Measurements from ENCODE around the gene SMG5. TPM values are rescaled to one million over a fixed set of nuclear protein-coding genes. Genes with fewer than 3 reads are reported as not detected.

Gene SMG5
- polyA plus RNA-seq, 1 experiment: 20.8 TPM

- Histone ChIP-seq H3K27me3 (ENCODE audit: control insufficient read depth, insufficient read depth, low read length) (no peaks in the 10 kb centered on the region), H3K9me3 (ENCODE audit: control insufficient read depth, insufficient read depth, low read length) (no peaks in the 10 kb centered on the region), H3K27ac (ENCODE audit: low read depth, low read length) (no peak overlapping the region), H3K4me3 (ENCODE audit: low read depth, low read length) (no peak overlapping the region)
- POLR2A ChIA-PET: no interaction called here
- TF ChIP-seq, protein P1, sequence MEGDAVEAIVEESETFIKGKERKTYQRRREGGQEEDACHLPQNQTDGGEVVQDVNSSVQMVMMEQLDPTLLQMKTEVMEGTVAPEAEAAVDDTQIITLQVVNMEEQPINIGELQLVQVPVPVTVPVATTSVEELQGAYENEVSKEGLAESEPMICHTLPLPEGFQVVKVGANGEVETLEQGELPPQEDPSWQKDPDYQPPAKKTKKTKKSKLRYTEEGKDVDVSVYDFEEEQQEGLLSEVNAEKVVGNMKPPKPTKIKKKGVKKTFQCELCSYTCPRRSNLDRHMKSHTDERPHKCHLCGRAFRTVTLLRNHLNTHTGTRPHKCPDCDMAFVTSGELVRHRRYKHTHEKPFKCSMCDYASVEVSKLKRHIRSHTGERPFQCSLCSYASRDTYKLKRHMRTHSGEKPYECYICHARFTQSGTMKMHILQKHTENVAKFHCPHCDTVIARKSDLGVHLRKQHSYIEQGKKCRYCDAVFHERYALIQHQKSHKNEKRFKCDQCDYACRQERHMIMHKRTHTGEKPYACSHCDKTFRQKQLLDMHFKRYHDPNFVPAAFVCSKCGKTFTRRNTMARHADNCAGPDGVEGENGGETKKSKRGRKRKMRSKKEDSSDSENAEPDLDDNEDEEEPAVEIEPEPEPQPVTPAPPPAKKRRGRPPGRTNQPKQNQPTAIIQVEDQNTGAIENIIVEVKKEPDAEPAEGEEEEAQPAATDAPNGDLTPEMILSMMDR (IDR thresholded peaks at IDR 0.05; ENCODE audit: low read depth, low read length): no peak
- CTCF ChIA-PET: interaction anchor here (1.8 kb wide), 1 partner anchor 13 kb away, joined by 11 read pairs; no protein-coding TSS in a partner anchor
- DNase-seq (ENCODE audit: low read depth, low spot score): no peak
These were observed 44.4 kb downstream of the SMG5 start for GRCh38 chr1:156238248-156238647.

- H3K27me3 ChIP-seq (ENCODE audit: control insufficient read depth, insufficient read depth, low read length): no peaks in the 10 kb centered on the region
- TF ChIP-seq, protein P1 (IDR thresholded peaks at IDR 0.05; ENCODE audit: low read depth, low read length): no peak
- CTCF ChIA-PET: interaction anchor here (1.8 kb wide), 1 partner anchor 11 kb away, joined by 11 read pairs; no protein-coding TSS in a partner anchor
- DNase-seq (ENCODE audit: low read depth, low spot score): no peak
- no peaks in the 10 kb centered on the region for H3K9me3 ChIP-seq (ENCODE audit: control insufficient read depth, insufficient read depth, low read length)
- POLR2A ChIA-PET: no interaction called here
- H3K27ac ChIP-seq (ENCODE audit: low read depth, low read length): no peak overlapping the region
- H3K4me3 ChIP-seq (ENCODE audit: low read depth, low read length): no peak overlapping the region
These were observed 46.5 kb downstream of the SMG5 start for GRCh38 chr1:156236164-156236563.

DNA sequence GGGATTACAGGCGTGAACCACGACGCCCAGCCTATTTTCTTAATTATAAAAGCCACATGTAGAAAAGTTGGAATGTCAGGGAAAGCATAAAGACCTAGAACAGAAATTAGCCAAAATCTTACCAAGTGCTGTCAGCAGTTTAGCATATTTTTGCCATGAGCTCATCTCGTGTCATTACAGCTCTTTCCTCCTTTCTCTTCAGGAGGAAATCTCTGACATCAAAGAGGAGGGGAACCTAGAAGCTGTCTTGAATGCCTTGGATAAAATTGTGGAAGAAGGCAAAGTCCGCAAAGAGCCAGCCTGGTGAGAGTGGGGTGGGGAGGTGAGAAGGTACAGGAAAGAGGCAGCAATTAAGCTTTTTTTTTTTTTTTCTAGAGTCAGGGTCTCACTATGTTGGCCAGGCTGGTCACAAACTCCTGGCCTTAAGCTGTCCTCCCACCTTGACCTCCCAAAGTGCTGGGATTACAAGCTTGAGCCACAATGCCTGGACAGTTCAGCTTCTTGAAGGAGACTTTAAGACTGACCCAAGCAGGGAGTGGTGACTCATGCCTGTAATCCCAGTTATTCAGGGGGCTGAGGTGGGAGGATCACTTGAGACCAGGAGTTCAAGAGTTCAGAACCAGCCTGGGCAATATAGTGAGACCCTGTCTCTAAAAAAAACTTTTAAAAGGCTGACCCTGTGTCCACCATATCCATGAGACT lies 49.0 kb downstream of the SMG5 start:
- H3K27me3 ChIP-seq (ENCODE audit: control insufficient read depth, insufficient read depth, low read length): no peaks in the 10 kb centered on the region
- DNase-seq (ENCODE audit: low read depth, low spot score): peak; percentile 61
- ChIA-PET POLR2A (interaction anchor here (0.6 to 1.2 kb wide), 10 partner anchors 10 to 104 kb away, joined by 3 to 7 read pairs (median 4); partner anchors contain the start of gene PMF1), CTCF (interaction anchor here (0.6 to 2.5 kb wide), 8 partner anchors 9 to 144 kb away, joined by 4 to 20 read pairs (median 6); no protein-coding TSS in a partner anchor)
- TF ChIP-seq, protein P1 (IDR thresholded peaks at IDR 0.05; ENCODE audit: low read depth, low read length): no peak
- peak overlapping the region; percentile 94 for H3K27ac ChIP-seq (ENCODE audit: low read depth, low read length)
- no peaks in the 10 kb centered on the region for H3K9me3 ChIP-seq (ENCODE audit: control insufficient read depth, insufficient read depth, low read length)
- no peak overlapping the region for H3K4me3 ChIP-seq (ENCODE audit: low read depth, low read length)

DNA sequence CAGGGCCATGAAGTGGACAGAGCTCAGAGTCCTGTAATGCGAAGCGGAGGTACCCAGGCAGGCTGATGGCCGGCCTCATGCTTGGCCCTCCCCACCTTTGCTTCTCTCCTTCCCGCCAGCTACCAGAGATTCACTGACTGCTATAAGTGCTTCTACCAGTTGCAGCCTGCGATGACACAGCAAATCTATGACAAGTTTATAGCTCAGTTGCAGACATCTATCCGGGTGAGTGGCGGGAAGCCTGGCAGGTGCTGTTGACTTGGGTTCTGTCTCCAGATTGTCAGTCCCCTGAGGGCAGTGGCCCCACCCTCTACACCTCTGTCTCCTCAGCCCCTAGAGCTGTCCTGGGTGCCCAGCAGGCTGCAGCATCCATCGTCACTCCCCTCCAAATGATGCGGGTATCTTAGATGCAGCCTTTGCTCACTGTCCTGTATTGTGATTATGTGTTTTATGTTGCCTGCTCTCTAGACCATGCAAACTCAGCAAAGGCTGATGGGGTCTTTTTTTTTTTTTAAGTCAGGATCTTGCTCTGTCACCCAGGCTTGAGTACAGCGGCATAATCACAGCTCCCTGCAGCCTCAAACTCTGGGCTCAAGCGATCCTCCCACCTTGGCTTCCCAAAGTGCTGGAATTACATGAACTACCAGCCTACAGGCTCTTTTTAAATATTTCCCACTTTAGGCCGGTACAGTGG lies 50.3 kb downstream of the SMG5 start:
- ChIA-PET POLR2A (interaction anchor here (0.6 to 0.7 kb wide), 3 partner anchors 13 to 63 kb away, joined by 3 to 5 read pairs (median 4); partner anchors contain the start of gene SLC25A44), CTCF (interaction anchor here (0.6 to 2.5 kb wide), 10 partner anchors 9 to 159 kb away, joined by 3 to 18 read pairs (median 4); no protein-coding TSS in a partner anchor)
- Histone ChIP-seq H3K4me3 (ENCODE audit: low read depth, low read length) (no peak overlapping the region), H3K27me3 (ENCODE audit: control insufficient read depth, insufficient read depth, low read length) (no peaks in the 10 kb centered on the region), H3K9me3 (ENCODE audit: control insufficient read depth, insufficient read depth, low read length) (no peaks in the 10 kb centered on the region), H3K27ac (ENCODE audit: low read depth, low read length) (peak overlapping the region; percentile 47)
- TF ChIP-seq, protein P1 (IDR thresholded peaks at IDR 0.05; ENCODE audit: low read depth, low read length): no peak
- no peak for DNase-seq (ENCODE audit: low read depth, low spot score)

DNA sequence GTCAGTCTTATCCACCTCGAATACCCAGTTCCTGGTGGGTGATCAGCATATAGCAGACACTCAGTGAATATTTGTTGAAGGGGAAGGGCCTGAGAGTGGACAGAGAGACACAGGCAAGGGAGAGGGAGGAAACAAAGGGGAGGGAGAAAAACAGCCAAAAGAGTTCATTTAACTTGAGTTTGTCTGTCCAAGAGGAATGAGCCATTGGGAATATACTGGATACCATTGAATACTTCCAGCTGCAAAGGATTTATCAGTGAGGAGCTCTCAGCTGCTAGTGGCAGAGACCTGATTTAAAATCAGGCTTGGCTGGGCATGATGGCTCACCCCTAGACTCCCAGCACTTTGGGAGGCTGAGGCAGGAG lies 52.2 kb downstream of the SMG5 start:
- H3K9me3 ChIP-seq (ENCODE audit: control insufficient read depth, insufficient read depth, low read length): no peaks in the 10 kb centered on the region
- no peaks in the 10 kb centered on the region for H3K27me3 ChIP-seq (ENCODE audit: control insufficient read depth, insufficient read depth, low read length)
- no peak for DNase-seq (ENCODE audit: low read depth, low spot score)
- H3K27ac ChIP-seq (ENCODE audit: low read depth, low read length): no peak overlapping the region
- TF ChIP-seq, protein P1 (IDR thresholded peaks at IDR 0.05; ENCODE audit: low read depth, low read length): no peak
- no peak overlapping the region for H3K4me3 ChIP-seq (ENCODE audit: low read depth, low read length)
- ChIA-PET CTCF (interaction anchor here (0.7 kb wide), 1 partner anchor 205 kb away, joined by 3 read pairs; no protein-coding TSS in a partner anchor), POLR2A (no interaction called here)

Measured in AG04450 (cell line).